NT2/D1 (cell line): ENCODE results near the gene SBF2.

Experiments
- SUZ12 ChIP-seq: IDR thresholded peaks from 2 replicates; pipeline ENCODE4 v1.6.1; 2011; ENCODE audit not compliant: insufficient read length, insufficient read depth; ENCODE audit errors: extremely low read depth
- YY1 ChIP-seq: IDR thresholded peaks from 2 replicates; pipeline ENCODE4 v1.6.1; 2011; ENCODE audit not compliant: insufficient read length, insufficient read depth
- ZNF274 ChIP-seq: IDR thresholded peaks from 2 replicates; pipeline ENCODE4 v1.6.1; 2011; ENCODE audit warnings: mild to moderate bottlenecking, low read depth, low read length

DNA sequence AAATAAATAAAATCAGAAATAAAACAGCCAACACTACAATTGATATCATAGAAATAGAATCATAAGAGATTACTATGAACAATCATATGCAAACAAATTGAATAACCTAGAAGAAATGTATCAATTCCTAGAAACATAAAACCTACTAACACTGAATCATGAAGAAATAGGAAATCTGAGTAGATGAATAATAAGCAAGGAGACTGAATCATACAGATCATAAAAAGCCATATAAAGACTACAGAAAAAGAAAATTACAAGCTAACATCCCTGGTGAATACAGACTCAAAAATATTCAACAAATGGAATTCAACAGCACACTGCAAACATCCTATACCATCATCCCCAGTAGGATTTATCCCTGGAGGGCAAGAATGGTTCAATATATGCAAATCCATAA is 135.6 kb downstream of the SBF2 start:
- no peak for TF ChIP-seq YY1
- TF ChIP-seq SUZ12 = no peak
- TF ChIP-seq ZNF274 = no peak
